NCI-H2081 treated with DMSO at 0.1 percent for 48 hours (cell line): ENCODE results near the gene ACSL3.
"Not testable (repeated sequence)": the region's sequence is repeated elsewhere in the genome, so short reads cannot be mapped to it uniquely, and the experiment has no call there.

ENCODE experiments used
- DNase-seq: peaks from one replicate; lab custom pipeline; 2025; lab: John Stamatoyannopoulos, UW

Gene ACSL3

GRCh38 chr2:222851956-222852617 lies 8.7 kb upstream of the ACSL3 start:
- DNase-seq, result no peak

- no peak for DNase-seq
These were observed 5.8 kb upstream of the ACSL3 start for GRCh38 chr2:222854773-222855700.

- DNase-seq, result no peak
These were observed 837 bp upstream of the ACSL3 start for GRCh38 chr2:222859786-222860612.

- no peak for DNase-seq
These were observed 722 bp downstream of the ACSL3 start for GRCh38 chr2:222861411-222862105.

- no peak for DNase-seq
These were observed 1.5 kb downstream of the ACSL3 start for GRCh38 chr2:222862106-222862908.

- no peak for DNase-seq
These were observed 2.2 kb downstream of the ACSL3 start for GRCh38 chr2:222862909-222863544.

GRCh38 chr2:222864296-222864695 lies 3.5 kb downstream of the ACSL3 start:
- DNase-seq, result no peak

- DNase-seq, result no peak
These were observed 4.5 kb downstream of the ACSL3 start for GRCh38 chr2:222865301-222865700.

- DNase-seq, result no peak
These were observed 5.6 kb downstream of the ACSL3 start for GRCh38 chr2:222866358-222866960.

- DNase-seq, result not testable (repeated sequence)
These were observed 7.9 kb downstream of the ACSL3 start for GRCh38 chr2:222868560-222869251.

GRCh38 chr2:222869252-222869560 lies 8.4 kb downstream of the ACSL3 start:
- no peak for DNase-seq

GRCh38 chr2:222871291-222871690 lies 10.5 kb downstream of the ACSL3 start:
- DNase-seq, result no peak

GRCh38 chr2:222872551-222872950 lies 11.7 kb downstream of the ACSL3 start:
- DNase-seq, result no peak

- DNase-seq, result no peak
These were observed 14.6 kb downstream of the ACSL3 start for GRCh38 chr2:222875482-222875881.

GRCh38 chr2:222876947-222877346 lies 16.1 kb downstream of the ACSL3 start:
- DNase-seq, result no peak

GRCh38 chr2:222877556-222878300 lies 16.9 kb downstream of the ACSL3 start:
- DNase-seq, result no peak

GRCh38 chr2:222878301-222878876 lies 17.6 kb downstream of the ACSL3 start:
- DNase-seq, result no peak

GRCh38 chr2:222878877-222879603 lies 18.2 kb downstream of the ACSL3 start:
- DNase-seq, result no peak
